Measurements from ENCODE around the gene FAXDC2. TPM values are rescaled to one million over a fixed set of nuclear protein-coding genes. Genes with fewer than 3 reads are reported as not detected.

The FAXDC2 gene
- total and polyA plus RNA-seq, 2 of the 13 experiments (the other 11 are each of a cell fraction or from before 2014, with no cell fraction given): 4.7 to 58.8 TPM

DNA sequence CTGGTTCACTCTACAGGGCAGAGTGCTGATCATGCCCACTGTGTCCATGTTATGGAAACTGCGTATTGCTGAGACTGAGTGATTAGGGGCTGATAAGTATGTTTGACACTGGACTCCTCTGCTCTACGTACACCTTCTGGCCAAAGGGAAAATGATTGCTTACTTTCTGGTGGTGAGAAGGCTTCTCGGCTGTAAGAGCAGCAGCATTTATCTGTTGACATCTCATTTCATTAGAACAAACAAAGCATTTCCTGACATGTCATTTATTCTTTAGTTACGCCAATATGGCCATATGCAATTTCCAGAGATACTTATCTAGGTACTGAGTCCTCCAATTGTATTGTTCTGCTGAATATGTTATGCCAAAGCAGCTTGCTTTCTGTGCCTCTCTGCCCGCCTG is 5.6 kb downstream of the FAXDC2 start (continued):
- TF ChIP-seq SOX13 (IDR thresholded peaks at IDR 0.05): no peak
- TF ChIP-seq SOX13 (CRISPR knock-in tag; conservative IDR thresholded peaks at IDR 0.05 in 1 of 2, IDR thresholded peaks at IDR 0.05 in 1 of 2): peak in 1 of 2 experiments; percentile 86; a peak in 2 of 4 replicates
- TF ChIP-seq RBFOX2 (IDR thresholded peaks at IDR 0.05; ENCODE audit: low read depth, low read length): no peak
- no peak for TF ChIP-seq TBL1XR1 (IDR thresholded peaks at IDR 0.05; ENCODE audit: borderline replicate concordance, low read length, partially characterized antibody)
- TF ChIP-seq, protein P1, sequence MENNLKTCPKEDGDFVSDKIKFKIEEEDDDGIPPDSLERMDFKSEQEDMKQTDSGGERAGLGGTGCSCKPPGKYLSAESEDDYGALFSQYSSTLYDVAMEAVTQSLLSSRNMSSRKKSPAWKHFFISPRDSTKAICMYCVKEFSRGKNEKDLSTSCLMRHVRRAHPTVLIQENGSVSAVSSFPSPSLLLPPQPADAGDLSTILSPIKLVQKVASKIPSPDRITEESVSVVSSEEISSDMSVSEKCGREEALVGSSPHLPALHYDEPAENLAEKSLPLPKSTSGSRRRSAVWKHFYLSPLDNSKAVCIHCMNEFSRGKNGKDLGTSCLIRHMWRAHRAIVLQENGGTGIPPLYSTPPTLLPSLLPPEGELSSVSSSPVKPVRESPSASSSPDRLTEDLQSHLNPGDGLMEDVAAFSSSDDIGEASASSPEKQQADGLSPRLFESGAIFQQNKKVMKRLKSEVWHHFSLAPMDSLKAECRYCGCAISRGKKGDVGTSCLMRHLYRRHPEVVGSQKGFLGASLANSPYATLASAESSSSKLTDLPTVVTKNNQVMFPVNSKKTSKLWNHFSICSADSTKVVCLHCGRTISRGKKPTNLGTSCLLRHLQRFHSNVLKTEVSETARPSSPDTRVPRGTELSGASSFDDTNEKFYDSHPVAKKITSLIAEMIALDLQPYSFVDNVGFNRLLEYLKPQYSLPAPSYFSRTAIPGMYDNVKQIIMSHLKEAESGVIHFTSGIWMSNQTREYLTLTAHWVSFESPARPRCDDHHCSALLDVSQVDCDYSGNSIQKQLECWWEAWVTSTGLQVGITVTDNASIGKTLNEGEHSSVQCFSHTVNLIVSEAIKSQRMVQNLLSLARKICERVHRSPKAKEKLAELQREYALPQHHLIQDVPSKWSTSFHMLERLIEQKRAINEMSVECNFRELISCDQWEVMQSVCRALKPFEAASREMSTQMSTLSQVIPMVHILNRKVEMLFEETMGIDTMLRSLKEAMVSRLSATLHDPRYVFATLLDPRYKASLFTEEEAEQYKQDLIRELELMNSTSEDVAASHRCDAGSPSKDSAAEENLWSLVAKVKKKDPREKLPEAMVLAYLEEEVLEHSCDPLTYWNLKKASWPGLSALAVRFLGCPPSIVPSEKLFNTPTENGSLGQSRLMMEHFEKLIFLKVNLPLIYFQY (CRISPR knock-in tag; IDR thresholded peaks at IDR 0.05; ENCODE audit: borderline replicate concordance): no peak
- TF ChIP-seq, protein P2, sequence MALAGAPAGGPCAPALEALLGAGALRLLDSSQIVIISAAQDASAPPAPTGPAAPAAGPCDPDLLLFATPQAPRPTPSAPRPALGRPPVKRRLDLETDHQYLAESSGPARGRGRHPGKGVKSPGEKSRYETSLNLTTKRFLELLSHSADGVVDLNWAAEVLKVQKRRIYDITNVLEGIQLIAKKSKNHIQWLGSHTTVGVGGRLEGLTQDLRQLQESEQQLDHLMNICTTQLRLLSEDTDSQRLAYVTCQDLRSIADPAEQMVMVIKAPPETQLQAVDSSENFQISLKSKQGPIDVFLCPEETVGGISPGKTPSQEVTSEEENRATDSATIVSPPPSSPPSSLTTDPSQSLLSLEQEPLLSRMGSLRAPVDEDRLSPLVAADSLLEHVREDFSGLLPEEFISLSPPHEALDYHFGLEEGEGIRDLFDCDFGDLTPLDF (CRISPR knock-in tag; IDR thresholded peaks at IDR 0.05): no peak
- TF ChIP-seq MED13 (CRISPR knock-in tag; IDR thresholded peaks at IDR 0.05): no peak
- peak; percentile 51 for TF ChIP-seq CEBPG (CRISPR knock-in tag; IDR thresholded peaks at IDR 0.05)
- TF ChIP-seq, protein P3, sequence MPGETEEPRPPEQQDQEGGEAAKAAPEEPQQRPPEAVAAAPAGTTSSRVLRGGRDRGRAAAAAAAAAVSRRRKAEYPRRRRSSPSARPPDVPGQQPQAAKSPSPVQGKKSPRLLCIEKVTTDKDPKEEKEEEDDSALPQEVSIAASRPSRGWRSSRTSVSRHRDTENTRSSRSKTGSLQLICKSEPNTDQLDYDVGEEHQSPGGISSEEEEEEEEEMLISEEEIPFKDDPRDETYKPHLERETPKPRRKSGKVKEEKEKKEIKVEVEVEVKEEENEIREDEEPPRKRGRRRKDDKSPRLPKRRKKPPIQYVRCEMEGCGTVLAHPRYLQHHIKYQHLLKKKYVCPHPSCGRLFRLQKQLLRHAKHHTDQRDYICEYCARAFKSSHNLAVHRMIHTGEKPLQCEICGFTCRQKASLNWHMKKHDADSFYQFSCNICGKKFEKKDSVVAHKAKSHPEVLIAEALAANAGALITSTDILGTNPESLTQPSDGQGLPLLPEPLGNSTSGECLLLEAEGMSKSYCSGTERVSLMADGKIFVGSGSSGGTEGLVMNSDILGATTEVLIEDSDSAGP (CRISPR knock-in tag; IDR thresholded peaks at IDR 0.05; ENCODE audit: borderline replicate concordance): no peak
- no peak for TF ChIP-seq RFX1 (IDR thresholded peaks at IDR 0.05)
- no peak for TF ChIP-seq CEBPB (IDR thresholded peaks at IDR 0.05; ENCODE audit: borderline replicate concordance, low read depth, low read length)
- TF ChIP-seq SAP130 (CRISPR knock-in tag; IDR thresholded peaks at IDR 0.05; ENCODE audit: low read depth): peak; percentile 79
- no peak for TF ChIP-seq ZBTB8A (CRISPR knock-in tag; IDR thresholded peaks at IDR 0.05; ENCODE audit: borderline replicate concordance, low read depth)
- TF ChIP-seq, protein P4, sequence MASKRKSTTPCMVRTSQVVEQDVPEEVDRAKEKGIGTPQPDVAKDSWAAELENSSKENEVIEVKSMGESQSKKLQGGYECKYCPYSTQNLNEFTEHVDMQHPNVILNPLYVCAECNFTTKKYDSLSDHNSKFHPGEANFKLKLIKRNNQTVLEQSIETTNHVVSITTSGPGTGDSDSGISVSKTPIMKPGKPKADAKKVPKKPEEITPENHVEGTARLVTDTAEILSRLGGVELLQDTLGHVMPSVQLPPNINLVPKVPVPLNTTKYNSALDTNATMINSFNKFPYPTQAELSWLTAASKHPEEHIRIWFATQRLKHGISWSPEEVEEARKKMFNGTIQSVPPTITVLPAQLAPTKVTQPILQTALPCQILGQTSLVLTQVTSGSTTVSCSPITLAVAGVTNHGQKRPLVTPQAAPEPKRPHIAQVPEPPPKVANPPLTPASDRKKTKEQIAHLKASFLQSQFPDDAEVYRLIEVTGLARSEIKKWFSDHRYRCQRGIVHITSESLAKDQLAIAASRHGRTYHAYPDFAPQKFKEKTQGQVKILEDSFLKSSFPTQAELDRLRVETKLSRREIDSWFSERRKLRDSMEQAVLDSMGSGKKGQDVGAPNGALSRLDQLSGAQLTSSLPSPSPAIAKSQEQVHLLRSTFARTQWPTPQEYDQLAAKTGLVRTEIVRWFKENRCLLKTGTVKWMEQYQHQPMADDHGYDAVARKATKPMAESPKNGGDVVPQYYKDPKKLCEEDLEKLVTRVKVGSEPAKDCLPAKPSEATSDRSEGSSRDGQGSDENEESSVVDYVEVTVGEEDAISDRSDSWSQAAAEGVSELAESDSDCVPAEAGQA (IDR thresholded peaks at IDR 0.05; ENCODE audit: low read depth): no peak; the same call in 1 of the 2 replicates
- TF ChIP-seq, protein P4 (CRISPR knock-in tag; IDR thresholded peaks at IDR 0.05; ENCODE audit: borderline replicate concordance): no peak
- 0 out of 2 replicates have a peak, but pooled peaks have one; percentile 3 for TF ChIP-seq ZMYM4 (CRISPR knock-in tag; IDR thresholded peaks at IDR 0.05)
- no peak for TF ChIP-seq SOX6 (IDR thresholded peaks at IDR 0.05)
- TF ChIP-seq SOX6 (CRISPR knock-in tag; IDR thresholded peaks at IDR 0.05): peak; percentile 82
- TF ChIP-seq ZNF232 (CRISPR knock-in tag; IDR thresholded peaks at IDR 0.05; ENCODE audit: borderline replicate concordance): no peak
- peak; percentile 72; the same call in 1 of the 2 replicates for TF ChIP-seq MIXL1 (CRISPR knock-in tag; IDR thresholded peaks at IDR 0.05)

All from HepG2 (cell line).